ENCODE measurements around the gene RAPH1.

Gene RAPH1

DNA sequence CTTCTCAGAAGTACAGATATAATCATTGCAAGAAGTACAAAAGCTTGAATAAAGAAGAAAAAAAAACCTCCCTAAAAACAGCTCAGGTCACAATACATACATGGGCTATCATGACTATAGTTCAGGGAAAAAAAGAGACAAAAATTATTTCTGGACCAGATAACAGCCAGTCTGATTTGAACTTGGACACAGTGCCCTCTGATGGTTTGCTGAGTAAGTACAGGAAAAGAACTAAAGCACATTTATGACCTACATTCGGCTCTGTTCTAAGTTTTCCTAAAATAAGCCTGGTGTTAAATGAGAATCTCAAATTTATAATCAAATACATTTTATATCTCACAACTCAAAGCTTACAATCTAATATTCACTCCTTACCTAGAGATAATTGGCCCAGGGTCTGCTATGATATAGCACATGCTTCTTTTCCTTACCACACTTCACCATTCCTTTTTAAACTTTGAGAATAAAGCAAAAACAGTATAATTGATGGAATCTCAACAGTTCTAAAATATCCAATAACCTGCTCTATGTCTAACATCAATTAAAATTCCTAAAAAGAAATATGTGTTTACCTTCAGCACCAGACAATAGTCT is 81.1 kb downstream of the RAPH1 start:
- Histone ChIP-seq H3K4me1 (ENCODE audit: control insufficient read depth, insufficient read depth, low read length) (no peaks in the 10 kb centered on the region), H3K27ac (ENCODE audit: low read depth, low read length) (no peak overlapping the region), H3K9me3 (ENCODE audit: control insufficient read depth, insufficient read depth, low read depth, low read length) (no peaks in the 10 kb centered on the region), H3K36me3 (ENCODE audit: control insufficient read depth, insufficient read depth, low read length) (peaks cover 62% of the 10 kb centered on the region), H3K9ac (ENCODE audit: low read length) (no peak overlapping the region), H3K4me3 (ENCODE audit: low read depth, low read length) (no peak overlapping the region), H3K27me3 (ENCODE audit: control insufficient read depth, insufficient read depth, low read length) (no peaks in the 10 kb centered on the region)

DNA sequence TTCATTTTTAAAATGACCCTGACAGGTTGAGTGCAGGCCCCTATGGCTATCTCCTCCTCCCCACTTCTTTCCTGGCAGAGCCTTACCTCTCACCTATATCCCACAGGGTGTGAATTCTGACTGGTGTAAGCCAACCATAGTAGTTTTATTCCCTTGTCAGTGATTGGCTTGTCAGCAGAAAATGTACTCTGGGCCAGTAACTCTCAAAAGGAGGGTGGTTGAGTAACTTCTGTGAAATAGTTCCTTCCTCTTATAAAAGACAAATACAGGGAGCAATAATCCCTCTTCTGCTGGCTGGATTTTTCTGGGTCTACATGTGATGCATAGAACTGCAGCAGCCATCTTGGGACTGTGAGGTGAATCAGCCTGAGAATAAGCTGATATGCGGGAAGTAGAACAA is 83.4 kb downstream of the RAPH1 start:
- Histone ChIP-seq H3K9ac (ENCODE audit: low read length) (no peak overlapping the region), H3K27ac (ENCODE audit: low read depth, low read length) (no peak overlapping the region), H3K36me3 (ENCODE audit: control insufficient read depth, insufficient read depth, low read length) (peaks cover 69% of the 10 kb centered on the region), H3K27me3 (ENCODE audit: control insufficient read depth, insufficient read depth, low read length) (no peaks in the 10 kb centered on the region), H3K4me3 (ENCODE audit: low read depth, low read length) (no peak overlapping the region), H3K4me1 (ENCODE audit: control insufficient read depth, insufficient read depth, low read length) (no peaks in the 10 kb centered on the region), H3K9me3 (ENCODE audit: control insufficient read depth, insufficient read depth, low read depth, low read length) (no peaks in the 10 kb centered on the region)

DNA sequence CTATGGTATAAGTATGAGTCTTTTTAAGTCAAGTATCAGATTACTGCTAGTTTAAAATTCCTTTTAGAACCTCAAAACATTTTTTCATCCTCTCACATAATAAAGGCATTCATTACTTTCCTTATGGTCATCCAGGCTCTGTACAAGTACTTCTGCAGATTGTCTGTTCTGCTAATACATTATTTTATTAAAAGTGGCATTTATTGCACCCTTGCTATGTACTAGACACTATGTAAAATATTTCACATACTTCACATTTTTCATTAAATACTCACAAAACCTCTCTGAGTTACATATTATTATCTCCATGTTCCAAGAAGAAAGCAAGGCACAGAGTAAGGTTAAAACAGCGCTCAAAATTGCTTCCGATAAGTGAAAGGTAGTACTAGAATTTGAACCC is 84.1 kb downstream of the RAPH1 start:
- no peak overlapping the region for H3K27ac ChIP-seq (ENCODE audit: low read depth, low read length)

DNA sequence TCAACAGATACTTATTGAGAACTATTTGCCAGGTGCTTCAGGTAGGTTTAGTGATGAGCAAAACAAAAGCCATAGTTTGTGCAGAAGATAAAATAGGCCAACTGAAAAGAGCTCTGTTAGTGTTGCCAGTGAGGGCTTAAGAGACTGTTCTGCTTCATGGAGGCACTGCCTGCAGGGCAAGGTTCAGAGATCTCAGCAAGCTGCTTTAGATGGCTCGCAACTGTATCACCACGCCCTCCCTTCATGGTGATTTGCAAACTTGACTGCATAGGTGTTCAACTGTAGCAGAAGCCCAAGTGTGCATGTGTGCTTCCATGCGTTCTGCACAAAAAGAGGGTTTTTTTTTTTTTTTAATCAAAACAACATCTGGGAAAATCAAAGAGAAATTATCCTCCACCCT is 84.5 kb downstream of the RAPH1 start:
- Histone ChIP-seq H3K27me3 (ENCODE audit: control insufficient read depth, insufficient read depth, low read length) (no peaks in the 10 kb centered on the region), H3K9me3 (ENCODE audit: control insufficient read depth, insufficient read depth, low read depth, low read length) (no peaks in the 10 kb centered on the region), H3K36me3 (ENCODE audit: control insufficient read depth, insufficient read depth, low read length) (peaks cover 80% of the 10 kb centered on the region)

More for the DNA sequence above, 84.1 kb downstream of the RAPH1 start:
- Histone ChIP-seq H3K9ac (ENCODE audit: low read length) (no peak overlapping the region), H3K36me3 (ENCODE audit: control insufficient read depth, insufficient read depth, low read length) (peaks cover 76% of the 10 kb centered on the region), H3K9me3 (ENCODE audit: control insufficient read depth, insufficient read depth, low read depth, low read length) (no peaks in the 10 kb centered on the region), H3K4me1 (ENCODE audit: control insufficient read depth, insufficient read depth, low read length) (no peaks in the 10 kb centered on the region), H3K27me3 (ENCODE audit: control insufficient read depth, insufficient read depth, low read length) (no peaks in the 10 kb centered on the region), H3K4me3 (ENCODE audit: low read depth, low read length) (no peak overlapping the region)

DNA sequence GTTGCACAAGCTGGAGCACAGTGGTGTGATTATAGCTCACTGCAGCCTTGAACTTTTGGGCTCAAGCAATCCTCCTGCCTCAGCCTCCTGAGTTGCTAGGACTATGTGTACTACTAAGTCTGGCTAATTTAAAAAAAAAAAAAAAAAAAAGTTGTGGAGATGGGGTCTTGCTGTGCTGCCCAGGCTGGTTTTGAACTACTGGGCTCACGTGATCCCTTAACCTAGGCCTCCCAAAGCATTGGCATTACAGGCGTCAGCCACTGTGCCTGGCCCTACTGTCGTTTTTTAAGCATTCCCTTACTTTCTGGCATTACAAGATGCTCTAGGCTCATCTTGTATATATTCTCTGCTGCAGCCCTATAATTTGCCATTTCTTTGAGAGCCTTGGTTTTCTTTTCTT is 88.3 kb downstream of the RAPH1 start:
- Histone ChIP-seq H3K36me3 (ENCODE audit: control insufficient read depth, insufficient read depth, low read length) (peaks cover 79% of the 10 kb centered on the region), H3K27ac (ENCODE audit: low read depth, low read length) (no peak overlapping the region), H3K9me3 (ENCODE audit: control insufficient read depth, insufficient read depth, low read depth, low read length) (no peaks in the 10 kb centered on the region), H3K4me3 (ENCODE audit: low read depth, low read length) (no peak overlapping the region), H3K9ac (ENCODE audit: low read length) (no peak overlapping the region), H3K27me3 (ENCODE audit: control insufficient read depth, insufficient read depth, low read length) (no peaks in the 10 kb centered on the region), H3K4me1 (ENCODE audit: control insufficient read depth, insufficient read depth, low read length) (no peaks in the 10 kb centered on the region)

More for the DNA sequence above, 84.5 kb downstream of the RAPH1 start:
- Histone ChIP-seq H3K27ac (ENCODE audit: low read depth, low read length) (no peak overlapping the region), H3K9ac (ENCODE audit: low read length) (no peak overlapping the region), H3K4me3 (ENCODE audit: low read depth, low read length) (no peak overlapping the region), H3K4me1 (ENCODE audit: control insufficient read depth, insufficient read depth, low read length) (no peaks in the 10 kb centered on the region)

DNA sequence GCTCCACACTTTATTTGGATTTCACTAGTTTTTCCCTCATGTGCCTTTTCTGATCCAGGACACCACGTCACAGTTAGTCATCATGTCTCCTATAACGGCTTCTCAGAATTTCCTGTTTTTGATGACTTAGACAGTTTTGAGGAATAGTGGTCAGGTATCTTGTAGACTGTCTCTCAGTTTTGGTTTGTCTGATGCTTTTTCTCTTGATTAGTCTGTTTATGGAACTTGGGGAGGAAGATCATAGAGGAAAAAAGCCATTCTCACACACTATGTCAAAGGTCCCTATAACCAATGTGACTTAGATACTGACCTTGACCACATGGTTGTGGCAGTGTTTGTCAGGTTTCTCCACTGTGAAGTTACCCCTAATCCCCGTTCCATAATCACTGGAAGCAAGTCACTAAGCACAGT is 89.0 kb downstream of the RAPH1 start:
- H3K4me1 ChIP-seq (ENCODE audit: control insufficient read depth, insufficient read depth, low read length): no peaks in the 10 kb centered on the region
- no peaks in the 10 kb centered on the region for H3K9me3 ChIP-seq (ENCODE audit: control insufficient read depth, insufficient read depth, low read depth, low read length)
- H3K27ac ChIP-seq (ENCODE audit: low read depth, low read length): no peak overlapping the region
- H3K4me3 ChIP-seq (ENCODE audit: low read depth, low read length): no peak overlapping the region
- no peak overlapping the region for H3K9ac ChIP-seq (ENCODE audit: low read length)
- peaks cover 79% of the 10 kb centered on the region for H3K36me3 ChIP-seq (ENCODE audit: control insufficient read depth, insufficient read depth, low read length)
- no peaks in the 10 kb centered on the region for H3K27me3 ChIP-seq (ENCODE audit: control insufficient read depth, insufficient read depth, low read length)

DNA sequence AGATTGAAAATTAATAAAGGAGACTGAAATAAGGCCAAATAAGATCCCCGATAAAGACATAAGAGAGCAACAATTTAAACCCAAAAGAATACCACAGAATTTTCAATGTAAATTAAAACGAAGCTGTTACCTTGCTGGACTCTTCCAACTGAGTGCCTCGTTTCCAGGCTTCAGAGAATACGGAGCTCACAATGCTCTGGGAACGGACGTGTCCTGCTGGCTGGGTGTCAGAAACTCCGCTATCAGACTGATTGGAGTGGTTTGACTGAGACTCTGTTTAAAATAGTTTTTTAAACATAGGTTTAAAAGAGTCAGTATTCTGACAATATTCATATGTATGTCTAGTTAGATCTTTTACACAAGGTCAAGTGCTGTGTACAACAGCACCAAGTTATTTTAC is 90.4 kb downstream of the RAPH1 start:
- Histone ChIP-seq H3K27ac (ENCODE audit: low read depth, low read length) (no peak overlapping the region), H3K4me3 (ENCODE audit: low read depth, low read length) (no peak overlapping the region), H3K4me1 (ENCODE audit: control insufficient read depth, insufficient read depth, low read length) (no peaks in the 10 kb centered on the region), H3K9ac (ENCODE audit: low read length) (no peak overlapping the region), H3K27me3 (ENCODE audit: control insufficient read depth, insufficient read depth, low read length) (no peaks in the 10 kb centered on the region), H3K9me3 (ENCODE audit: control insufficient read depth, insufficient read depth, low read depth, low read length) (no peaks in the 10 kb centered on the region), H3K36me3 (ENCODE audit: control insufficient read depth, insufficient read depth, low read length) (peaks cover 76% of the 10 kb centered on the region)

DNA sequence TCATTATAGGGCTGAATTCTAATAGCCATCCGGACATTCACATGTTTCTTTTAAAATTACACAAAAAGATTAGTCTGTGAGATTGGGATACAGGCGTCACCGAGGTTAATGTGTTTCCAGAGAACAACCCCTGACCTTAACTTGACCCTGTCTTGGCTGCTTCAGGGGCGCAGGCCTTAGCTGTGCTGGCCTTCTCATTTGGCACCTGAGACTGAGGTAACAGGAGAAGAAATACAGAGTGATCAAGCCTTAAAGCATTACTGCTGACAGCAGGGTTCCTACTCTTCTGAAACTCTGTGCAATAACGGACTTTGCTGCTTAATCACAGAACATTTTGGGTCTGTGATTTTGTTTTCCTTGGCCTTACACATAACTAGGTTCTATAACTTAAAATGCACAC is 92.6 kb downstream of the RAPH1 start:
- Histone ChIP-seq H3K36me3 (ENCODE audit: control insufficient read depth, insufficient read depth, low read length) (peaks cover 75% of the 10 kb centered on the region), H3K9me3 (ENCODE audit: control insufficient read depth, insufficient read depth, low read depth, low read length) (no peaks in the 10 kb centered on the region), H3K9ac (ENCODE audit: low read length) (no peak overlapping the region), H3K27ac (ENCODE audit: low read depth, low read length) (no peak overlapping the region), H3K4me1 (ENCODE audit: control insufficient read depth, insufficient read depth, low read length) (no peaks in the 10 kb centered on the region), H3K4me3 (ENCODE audit: low read depth, low read length) (no peak overlapping the region), H3K27me3 (ENCODE audit: control insufficient read depth, insufficient read depth, low read length) (no peaks in the 10 kb centered on the region)

DNA sequence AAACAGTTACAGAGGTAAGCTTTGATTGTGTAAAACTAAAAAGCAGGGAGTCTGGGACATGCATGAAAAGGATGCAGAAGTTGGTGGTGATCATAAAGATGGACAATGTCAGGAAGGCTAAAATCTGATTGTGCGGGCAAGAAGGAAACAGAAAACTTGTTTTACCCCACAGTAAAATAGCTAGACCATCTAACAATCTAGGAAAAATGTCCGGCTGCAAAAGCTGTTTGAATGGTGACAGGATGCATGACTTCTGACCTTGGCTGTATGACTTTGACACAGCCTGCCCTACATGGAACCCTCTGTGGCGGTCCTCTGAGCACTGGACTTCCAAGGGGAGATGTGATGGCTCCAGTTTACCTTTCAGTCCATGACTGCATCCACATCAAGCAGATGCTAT is 93.6 kb downstream of the RAPH1 start:
- H3K9ac ChIP-seq (ENCODE audit: low read length): no peak overlapping the region
- H3K9me3 ChIP-seq (ENCODE audit: control insufficient read depth, insufficient read depth, low read depth, low read length): no peaks in the 10 kb centered on the region
- H3K4me3 ChIP-seq (ENCODE audit: low read depth, low read length): no peak overlapping the region
- no peak overlapping the region for H3K27ac ChIP-seq (ENCODE audit: low read depth, low read length)
- no peaks in the 10 kb centered on the region for H3K4me1 ChIP-seq (ENCODE audit: control insufficient read depth, insufficient read depth, low read length)
- H3K27me3 ChIP-seq (ENCODE audit: control insufficient read depth, insufficient read depth, low read length): no peaks in the 10 kb centered on the region
- peaks cover 67% of the 10 kb centered on the region for H3K36me3 ChIP-seq (ENCODE audit: control insufficient read depth, insufficient read depth, low read length)

DNA sequence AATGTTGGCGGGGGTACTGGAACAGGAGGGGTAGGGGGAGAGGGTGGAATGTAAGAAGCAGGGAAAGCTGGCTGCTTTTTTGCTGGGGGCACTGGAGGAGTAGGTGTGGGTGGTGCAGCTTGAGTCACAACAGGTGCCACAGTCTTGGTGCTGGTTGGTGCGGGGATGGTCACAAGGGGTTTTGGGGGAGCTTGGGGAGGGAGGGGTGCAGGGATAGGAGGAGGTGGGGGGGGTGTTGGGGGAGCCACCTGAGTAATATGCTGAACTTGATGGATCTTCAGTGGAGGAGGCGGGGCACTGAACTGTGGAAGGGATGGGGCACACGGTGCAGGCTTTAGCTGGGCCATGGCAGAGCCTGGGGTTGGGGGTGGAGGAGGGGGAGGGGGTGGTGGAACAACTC is 94.4 kb downstream of the RAPH1 start:
- Histone ChIP-seq H3K27me3 (ENCODE audit: control insufficient read depth, insufficient read depth, low read length) (no peaks in the 10 kb centered on the region), H3K9ac (ENCODE audit: low read length) (no peak overlapping the region), H3K4me3 (ENCODE audit: low read depth, low read length) (no peak overlapping the region), H3K27ac (ENCODE audit: low read depth, low read length) (no peak overlapping the region), H3K36me3 (ENCODE audit: control insufficient read depth, insufficient read depth, low read length) (peaks cover 59% of the 10 kb centered on the region), H3K9me3 (ENCODE audit: control insufficient read depth, insufficient read depth, low read depth, low read length) (no peaks in the 10 kb centered on the region), H3K4me1 (ENCODE audit: control insufficient read depth, insufficient read depth, low read length) (no peaks in the 10 kb centered on the region)

DNA sequence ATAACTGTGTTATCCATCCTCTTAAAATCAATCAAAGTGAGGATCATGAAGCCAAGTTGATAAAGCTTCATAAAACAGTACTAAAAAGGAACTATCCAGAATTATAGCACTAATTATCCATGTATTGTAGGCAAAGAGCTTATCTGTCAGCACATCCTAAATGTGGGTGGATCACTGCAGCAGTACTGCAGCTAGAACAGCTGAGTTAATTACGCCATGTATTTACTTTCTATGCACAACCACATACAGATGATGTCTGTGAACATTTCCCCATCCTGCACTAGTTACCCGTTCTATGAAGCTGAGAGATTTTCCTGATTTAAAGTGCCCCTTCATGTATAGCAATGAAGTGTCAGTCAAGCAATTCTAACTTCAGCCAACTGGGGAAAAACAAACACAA is 96.6 kb downstream of the RAPH1 start:
- H3K4me1 ChIP-seq (ENCODE audit: control insufficient read depth, insufficient read depth, low read length): no peaks in the 10 kb centered on the region
- no peaks in the 10 kb centered on the region for H3K9me3 ChIP-seq (ENCODE audit: control insufficient read depth, insufficient read depth, low read depth, low read length)
- H3K27me3 ChIP-seq (ENCODE audit: control insufficient read depth, insufficient read depth, low read length): no peaks in the 10 kb centered on the region
- no peak overlapping the region for H3K27ac ChIP-seq (ENCODE audit: low read depth, low read length)
- no peak overlapping the region for H3K4me3 ChIP-seq (ENCODE audit: low read depth, low read length)
- H3K36me3 ChIP-seq (ENCODE audit: control insufficient read depth, insufficient read depth, low read length): peaks cover 46% of the 10 kb centered on the region
- no peak overlapping the region for H3K9ac ChIP-seq (ENCODE audit: low read length)

DNA sequence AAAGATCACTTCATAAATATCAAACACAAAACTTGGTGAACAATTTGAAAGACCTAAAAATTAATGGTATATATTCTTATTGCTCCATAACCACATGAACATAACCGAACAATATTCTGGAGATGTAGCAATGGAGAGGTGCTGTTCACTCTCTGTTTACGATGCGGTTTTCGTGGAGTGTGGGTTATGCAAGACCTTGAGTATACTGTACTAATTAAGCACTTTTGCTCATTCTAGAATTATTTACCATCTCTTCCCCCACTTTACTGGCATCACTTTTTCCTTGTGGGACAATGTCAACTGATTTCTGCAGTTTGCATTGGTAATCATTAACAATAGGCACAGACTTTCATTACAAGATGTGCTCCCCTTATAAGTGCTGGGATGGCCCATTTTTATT is 97.6 kb downstream of the RAPH1 start:
- no peak overlapping the region for H3K9ac ChIP-seq (ENCODE audit: low read length)
- no peaks in the 10 kb centered on the region for H3K9me3 ChIP-seq (ENCODE audit: control insufficient read depth, insufficient read depth, low read depth, low read length)
- H3K4me3 ChIP-seq (ENCODE audit: low read depth, low read length): no peak overlapping the region
- H3K4me1 ChIP-seq (ENCODE audit: control insufficient read depth, insufficient read depth, low read length): no peaks in the 10 kb centered on the region
- peaks cover 41% of the 10 kb centered on the region for H3K36me3 ChIP-seq (ENCODE audit: control insufficient read depth, insufficient read depth, low read length)
- H3K27me3 ChIP-seq (ENCODE audit: control insufficient read depth, insufficient read depth, low read length): no peaks in the 10 kb centered on the region
- H3K27ac ChIP-seq (ENCODE audit: low read depth, low read length): no peak overlapping the region
